ENCODE data around the gene FBRSL1. TPM values are rescaled to one million over a fixed set of nuclear protein-coding genes. Genes with fewer than 3 reads are reported as not detected.

FBRSL1 gene
- total RNA-seq, 3 donors from 2014 or later: 3.5 to 9.8 (median 7.2) TPM

DNA sequence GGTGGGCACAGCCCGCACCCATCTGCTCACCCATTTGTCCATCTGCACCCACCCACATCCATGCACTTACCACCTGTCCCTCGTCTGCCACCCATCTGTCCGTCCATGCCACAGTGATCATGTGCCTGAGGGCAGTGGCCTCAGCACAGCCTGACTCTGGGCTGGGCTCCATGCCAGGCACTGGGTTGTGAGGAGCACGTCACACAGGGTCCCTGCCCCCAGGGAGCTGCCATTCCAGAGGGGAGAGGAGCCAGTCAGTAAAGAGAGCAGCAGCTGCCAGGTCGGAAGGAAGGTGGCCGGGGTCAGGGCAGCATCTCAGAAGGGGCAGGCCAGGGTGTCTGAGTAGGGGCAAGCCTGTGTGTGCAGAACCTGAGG, 43.6 kb downstream of the FBRSL1 start:
- no peaks in the 10 kb centered on the region for H3K9me3 ChIP-seq
- H3K4me1 ChIP-seq: no peaks in the 10 kb centered on the region
- no peaks in the 10 kb centered on the region for H3K36me3 ChIP-seq
- H3K27me3 ChIP-seq: no peaks in the 10 kb centered on the region
- intact Hi-C loops (cut with DNase I; ENCODE audit: low total_unique reads): no loop called here
- no peak overlapping the region for H3K4me3 ChIP-seq
- H3K27ac ChIP-seq: no peak overlapping the region
- no peak for DNase-seq (ENCODE audit: low spot score in 2 of 2)
- TF ChIP-seq, protein P1, sequence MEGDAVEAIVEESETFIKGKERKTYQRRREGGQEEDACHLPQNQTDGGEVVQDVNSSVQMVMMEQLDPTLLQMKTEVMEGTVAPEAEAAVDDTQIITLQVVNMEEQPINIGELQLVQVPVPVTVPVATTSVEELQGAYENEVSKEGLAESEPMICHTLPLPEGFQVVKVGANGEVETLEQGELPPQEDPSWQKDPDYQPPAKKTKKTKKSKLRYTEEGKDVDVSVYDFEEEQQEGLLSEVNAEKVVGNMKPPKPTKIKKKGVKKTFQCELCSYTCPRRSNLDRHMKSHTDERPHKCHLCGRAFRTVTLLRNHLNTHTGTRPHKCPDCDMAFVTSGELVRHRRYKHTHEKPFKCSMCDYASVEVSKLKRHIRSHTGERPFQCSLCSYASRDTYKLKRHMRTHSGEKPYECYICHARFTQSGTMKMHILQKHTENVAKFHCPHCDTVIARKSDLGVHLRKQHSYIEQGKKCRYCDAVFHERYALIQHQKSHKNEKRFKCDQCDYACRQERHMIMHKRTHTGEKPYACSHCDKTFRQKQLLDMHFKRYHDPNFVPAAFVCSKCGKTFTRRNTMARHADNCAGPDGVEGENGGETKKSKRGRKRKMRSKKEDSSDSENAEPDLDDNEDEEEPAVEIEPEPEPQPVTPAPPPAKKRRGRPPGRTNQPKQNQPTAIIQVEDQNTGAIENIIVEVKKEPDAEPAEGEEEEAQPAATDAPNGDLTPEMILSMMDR (IDR thresholded peaks at IDR 0.05): no peak
- no peak for TF ChIP-seq POLR2A (IDR thresholded peaks at IDR 0.05)
- no peak for TF ChIP-seq POLR2AphosphoS5 (IDR thresholded peaks at IDR 0.05)

DNA sequence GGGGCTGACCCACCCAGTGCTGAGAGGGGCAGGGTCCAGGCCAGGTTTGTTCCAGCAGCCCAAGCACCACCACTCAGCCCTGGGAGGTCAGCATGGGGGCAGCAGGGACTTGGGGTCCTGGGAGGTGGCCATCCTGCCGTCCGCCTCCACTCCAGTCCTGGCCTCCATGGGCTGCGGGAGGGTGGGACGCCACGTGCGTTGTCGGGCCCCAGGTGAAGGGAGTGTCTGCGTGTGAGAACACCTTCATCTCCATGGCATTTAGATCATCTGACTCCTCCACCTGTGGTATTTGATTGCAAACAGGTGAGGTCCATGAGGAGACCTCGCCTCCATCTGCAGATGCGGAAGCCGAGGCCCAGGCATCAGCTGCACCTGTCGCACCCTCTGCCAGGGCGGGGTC, 44.1 kb downstream of the FBRSL1 start:
- Histone ChIP-seq H3K4me3 (no peak overlapping the region), H3K4me1 (no peaks in the 10 kb centered on the region), H3K9me3 (no peaks in the 10 kb centered on the region), H3K27me3 (no peaks in the 10 kb centered on the region), H3K27ac (no peak overlapping the region), H3K36me3 (no peaks in the 10 kb centered on the region)
- TF ChIP-seq POLR2AphosphoS5 (IDR thresholded peaks at IDR 0.05): no peak
- TF ChIP-seq, protein P1 (IDR thresholded peaks at IDR 0.05): no peak
- TF ChIP-seq POLR2A (IDR thresholded peaks at IDR 0.05): no peak
- intact Hi-C loops (cut with DNase I; ENCODE audit: low total_unique reads): no loop called here
- no peak for DNase-seq (ENCODE audit: low spot score in 2 of 2)

DNA sequence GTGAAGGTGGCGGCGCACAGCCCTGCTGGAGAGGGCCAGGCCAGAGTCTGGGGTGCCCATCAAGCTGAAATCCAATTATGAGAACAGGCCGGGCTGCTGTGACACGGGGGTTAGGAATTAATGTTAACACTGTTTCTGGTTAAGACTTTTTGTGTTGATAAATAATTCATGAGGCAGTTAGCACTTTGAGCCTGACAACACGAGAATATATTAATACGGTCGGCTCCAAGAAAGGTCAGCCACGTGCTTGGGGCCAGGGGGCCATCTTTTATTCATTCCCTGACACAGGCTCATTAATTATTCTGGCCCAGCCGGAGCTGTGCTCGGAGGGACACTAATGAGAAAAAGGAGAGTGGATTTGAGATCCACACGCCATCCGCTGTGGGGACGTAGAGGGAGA, 45.1 kb downstream of the FBRSL1 start:
- DNase-seq (ENCODE audit: low spot score in 2 of 2): no peak
- H3K9me3 ChIP-seq: no peaks in the 10 kb centered on the region
- H3K27ac ChIP-seq: no peak overlapping the region
- TF ChIP-seq POLR2A (IDR thresholded peaks at IDR 0.05) (no peak), POLR2AphosphoS5 (IDR thresholded peaks at IDR 0.05) (no peak)
- TF ChIP-seq, protein P1 (IDR thresholded peaks at IDR 0.05): no peak
- no peaks in the 10 kb centered on the region for H3K27me3 ChIP-seq
- no peak overlapping the region for H3K4me3 ChIP-seq
- H3K36me3 ChIP-seq: no peaks in the 10 kb centered on the region
- H3K4me1 ChIP-seq: no peaks in the 10 kb centered on the region
- intact Hi-C loops (cut with DNase I; ENCODE audit: low total_unique reads): no loop called here

DNA sequence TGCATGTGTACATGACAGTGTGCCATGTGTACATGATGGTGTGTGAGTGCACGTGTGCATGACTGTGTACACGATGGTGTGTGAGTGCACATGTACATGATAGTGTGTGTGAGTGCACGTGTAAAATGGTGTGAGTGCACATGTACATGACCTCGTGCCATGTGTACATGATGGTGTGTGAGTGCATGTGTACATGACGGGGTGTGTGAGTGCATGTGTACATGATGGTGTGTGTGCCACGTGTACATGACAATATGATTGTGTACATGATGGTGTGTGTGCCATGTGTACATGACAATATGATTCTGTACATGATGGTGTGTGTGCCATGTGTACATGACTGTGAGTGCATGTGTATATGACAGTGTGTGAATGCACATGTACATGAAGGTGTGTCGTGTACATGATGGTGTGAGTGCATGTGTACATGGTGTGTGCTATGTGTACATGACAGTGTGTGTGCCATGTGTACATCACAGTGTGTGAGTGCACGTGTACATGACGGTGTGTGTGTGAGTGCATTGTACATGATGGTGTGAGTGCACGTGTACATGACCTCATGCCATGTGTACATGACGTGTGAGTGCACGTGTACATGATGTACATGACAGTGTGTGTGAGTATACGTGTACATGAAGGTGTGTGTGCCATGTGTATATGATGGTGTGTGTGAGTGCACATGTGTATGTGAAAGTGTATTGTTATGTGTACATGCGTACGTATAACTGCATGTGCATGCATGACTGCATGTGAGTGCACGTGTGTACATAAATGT, 46.3 kb downstream of the FBRSL1 start:
- no peaks in the 10 kb centered on the region for H3K27me3 ChIP-seq
- no peak for DNase-seq (ENCODE audit: low spot score in 2 of 2)
- TF ChIP-seq POLR2A (IDR thresholded peaks at IDR 0.05): no peak
- TF ChIP-seq, protein P1 (IDR thresholded peaks at IDR 0.05): no peak
- TF ChIP-seq POLR2AphosphoS5 (IDR thresholded peaks at IDR 0.05): no peak
- no peaks in the 10 kb centered on the region for H3K4me1 ChIP-seq
- H3K36me3 ChIP-seq: no peaks in the 10 kb centered on the region
- no peak overlapping the region for H3K4me3 ChIP-seq
- intact Hi-C loops (cut with DNase I; ENCODE audit: low total_unique reads): no loop called here
- no peaks in the 10 kb centered on the region for H3K9me3 ChIP-seq
- no peak overlapping the region for H3K27ac ChIP-seq

DNA sequence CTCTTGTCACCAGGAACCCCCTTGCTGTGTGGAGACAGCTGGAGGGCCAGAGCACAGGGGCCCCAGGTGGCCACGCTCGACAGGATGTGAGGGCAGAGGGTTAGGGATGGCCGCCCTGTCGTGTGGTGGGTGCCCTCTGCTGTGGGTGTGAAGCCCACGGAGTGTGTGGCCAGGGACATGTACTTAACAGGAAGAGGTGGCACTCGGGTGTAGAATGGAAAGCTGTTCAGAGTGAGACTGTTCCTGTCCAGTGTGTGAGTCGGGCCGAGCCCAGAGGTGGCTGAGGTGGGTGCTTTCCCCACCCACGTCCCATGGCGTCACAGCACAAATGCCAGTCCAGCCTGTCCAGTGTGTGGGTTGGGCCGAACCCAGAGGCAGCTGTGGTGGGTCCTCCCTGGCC, 47.1 kb downstream of the FBRSL1 start:
- Histone ChIP-seq H3K9me3 (no peaks in the 10 kb centered on the region), H3K27ac (no peak overlapping the region), H3K4me1 (no peaks in the 10 kb centered on the region), H3K36me3 (no peaks in the 10 kb centered on the region), H3K4me3 (no peak overlapping the region), H3K27me3 (no peaks in the 10 kb centered on the region)
- no peak for DNase-seq (ENCODE audit: low spot score in 2 of 2)
- intact Hi-C loops (cut with DNase I; ENCODE audit: low total_unique reads): no loop called here
- TF ChIP-seq, protein P1 (IDR thresholded peaks at IDR 0.05): no peak
- TF ChIP-seq POLR2A (IDR thresholded peaks at IDR 0.05): no peak
- TF ChIP-seq POLR2AphosphoS5 (IDR thresholded peaks at IDR 0.05): no peak

Data from breast epithelium (tissue), 4 donors.